Kidney epithelial cell (primary cell): ENCODE results near the gene SNED1. TPM values are rescaled to one million over a fixed set of nuclear protein-coding genes. Genes with fewer than 3 reads are reported as not detected.

Source experiments
- DNase-seq: peaks from one replicate; pipeline ENCODE4 v3.0.0-alpha.2; 2010; ENCODE audit warnings: low read depth
- H3K27me3 ChIP-seq: 2 replicates; pipeline ENCODE4 v1.6.0; 2011; ENCODE audit warnings: low read length; ENCODE audit not compliant: control insufficient read depth, insufficient read depth
- H3K36me3 ChIP-seq: 2 replicates; pipeline ENCODE4 v1.5.1; 2011; ENCODE audit warnings: low read length; ENCODE audit not compliant: control insufficient read depth, insufficient read depth
- H3K4me3 ChIP-seq: 2 replicates; pipeline ENCODE4 v1.5.1; 2011; ENCODE audit warnings: low read depth, mild to moderate bottlenecking, control low read depth, low read length
- total RNA-seq: library from RNA; depleted of rRNA; stranded (reverse); fragments of >200 nt; gene quantifications from 2 replicates; pipeline ENCODE4 v1.2.3, GENCODE V29; 2015
- TF ChIP-seq, protein P1 (sequence below): IDR thresholded peaks from 2 replicates; pipeline ENCODE4 v1.5.1; 2011; ENCODE audit warnings: mild to moderate bottlenecking, moderate library complexity, low read length, control low read depth, inconsistent platforms; ENCODE audit not compliant: insufficient read depth, poor library complexity, severe bottlenecking

Gene SNED1
- total RNA-seq, 1 donor from 2014 or later = 2.2 TPM

DNA sequence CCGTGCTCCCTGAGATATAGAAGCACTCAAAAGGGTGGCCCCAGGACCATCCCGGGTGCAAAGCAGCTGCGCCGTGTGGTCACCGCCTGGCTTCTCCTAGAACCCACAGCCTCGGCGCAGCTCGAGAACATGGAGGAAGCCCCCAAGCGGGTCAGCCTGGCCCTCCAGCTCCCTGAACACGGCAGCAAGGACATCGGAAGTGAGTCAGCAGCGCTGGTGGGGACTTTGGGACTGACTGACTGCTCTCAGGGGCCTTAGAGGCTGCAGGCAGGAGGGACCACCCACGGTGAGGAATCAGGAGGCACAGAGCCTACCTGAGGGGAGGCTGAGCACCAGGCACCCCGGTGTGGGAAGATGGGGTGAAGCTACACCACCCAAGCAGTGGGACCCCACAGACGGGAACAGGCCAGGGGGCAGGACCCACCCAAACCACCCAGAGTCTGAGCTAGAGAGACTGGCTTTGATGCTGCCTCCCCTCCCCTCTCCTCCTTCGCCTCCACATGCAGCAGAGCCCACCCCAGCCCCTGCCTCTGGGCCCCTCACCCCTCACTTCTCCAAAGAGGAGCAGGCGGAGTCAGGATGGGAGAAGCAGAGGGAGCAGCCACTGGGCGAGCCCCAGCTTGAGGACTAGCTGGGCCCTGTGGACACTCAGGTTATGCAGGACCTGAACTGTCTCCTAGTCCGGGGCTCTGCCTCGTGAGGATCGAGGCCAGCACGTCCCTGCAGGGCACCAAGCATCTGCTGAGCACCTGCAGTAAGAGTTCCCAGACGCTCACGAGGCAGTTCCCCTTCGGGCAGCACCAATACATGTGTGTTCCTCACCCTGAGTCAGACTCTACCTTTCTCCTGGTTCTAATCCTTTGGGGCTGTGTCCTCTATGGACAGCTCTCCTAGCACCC, 75.0 kb downstream of the SNED1 start:
- TF ChIP-seq, protein P1, sequence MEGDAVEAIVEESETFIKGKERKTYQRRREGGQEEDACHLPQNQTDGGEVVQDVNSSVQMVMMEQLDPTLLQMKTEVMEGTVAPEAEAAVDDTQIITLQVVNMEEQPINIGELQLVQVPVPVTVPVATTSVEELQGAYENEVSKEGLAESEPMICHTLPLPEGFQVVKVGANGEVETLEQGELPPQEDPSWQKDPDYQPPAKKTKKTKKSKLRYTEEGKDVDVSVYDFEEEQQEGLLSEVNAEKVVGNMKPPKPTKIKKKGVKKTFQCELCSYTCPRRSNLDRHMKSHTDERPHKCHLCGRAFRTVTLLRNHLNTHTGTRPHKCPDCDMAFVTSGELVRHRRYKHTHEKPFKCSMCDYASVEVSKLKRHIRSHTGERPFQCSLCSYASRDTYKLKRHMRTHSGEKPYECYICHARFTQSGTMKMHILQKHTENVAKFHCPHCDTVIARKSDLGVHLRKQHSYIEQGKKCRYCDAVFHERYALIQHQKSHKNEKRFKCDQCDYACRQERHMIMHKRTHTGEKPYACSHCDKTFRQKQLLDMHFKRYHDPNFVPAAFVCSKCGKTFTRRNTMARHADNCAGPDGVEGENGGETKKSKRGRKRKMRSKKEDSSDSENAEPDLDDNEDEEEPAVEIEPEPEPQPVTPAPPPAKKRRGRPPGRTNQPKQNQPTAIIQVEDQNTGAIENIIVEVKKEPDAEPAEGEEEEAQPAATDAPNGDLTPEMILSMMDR = no peak
- Histone ChIP-seq H3K4me3 (no peak overlapping the region), H3K27me3 (peaks cover 39% of the 10 kb centered on the region), H3K36me3 (no peaks in the 10 kb centered on the region)
- DNase-seq = no peak

DNA sequence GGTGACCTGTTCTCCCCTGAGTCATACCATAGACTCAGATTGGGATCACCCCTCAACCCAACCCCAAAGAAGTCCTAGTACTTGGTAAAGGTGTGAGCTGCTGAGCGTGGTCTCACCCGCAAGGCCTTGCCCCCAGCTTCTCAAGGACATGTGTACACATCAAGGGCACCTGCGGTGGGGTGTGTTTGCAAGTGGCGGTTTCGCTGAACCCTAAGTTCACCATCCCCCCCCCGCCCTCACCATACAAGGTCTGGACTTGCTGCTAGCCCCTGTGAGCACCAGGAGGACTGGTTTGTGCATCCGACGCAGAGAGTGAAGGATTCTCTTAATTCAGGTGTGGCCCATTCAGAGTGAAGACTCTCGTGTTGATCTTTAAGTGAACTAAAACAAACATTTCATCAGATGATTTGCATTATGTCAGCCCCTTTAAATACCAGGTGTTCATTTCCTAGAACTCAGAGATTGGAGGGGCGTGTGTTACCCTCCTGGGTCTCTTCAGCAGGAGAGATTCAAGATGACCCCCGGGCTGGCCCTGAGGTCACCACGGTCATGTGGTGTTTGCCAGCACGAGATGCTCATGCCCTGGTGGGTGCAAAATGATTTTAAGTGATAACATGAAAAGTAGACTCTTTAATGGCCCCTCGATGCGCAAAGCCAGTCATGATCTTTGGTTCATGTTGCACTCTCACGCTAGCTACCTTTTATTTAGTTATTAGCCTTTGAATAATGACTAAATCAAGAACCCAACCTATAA, 75.8 kb downstream of the SNED1 start:
- Histone ChIP-seq H3K4me3 (no peak overlapping the region), H3K36me3 (no peaks in the 10 kb centered on the region), H3K27me3 (peaks cover 32% of the 10 kb centered on the region)
- no peak for DNase-seq
- TF ChIP-seq, protein P1 = no peak

DNA sequence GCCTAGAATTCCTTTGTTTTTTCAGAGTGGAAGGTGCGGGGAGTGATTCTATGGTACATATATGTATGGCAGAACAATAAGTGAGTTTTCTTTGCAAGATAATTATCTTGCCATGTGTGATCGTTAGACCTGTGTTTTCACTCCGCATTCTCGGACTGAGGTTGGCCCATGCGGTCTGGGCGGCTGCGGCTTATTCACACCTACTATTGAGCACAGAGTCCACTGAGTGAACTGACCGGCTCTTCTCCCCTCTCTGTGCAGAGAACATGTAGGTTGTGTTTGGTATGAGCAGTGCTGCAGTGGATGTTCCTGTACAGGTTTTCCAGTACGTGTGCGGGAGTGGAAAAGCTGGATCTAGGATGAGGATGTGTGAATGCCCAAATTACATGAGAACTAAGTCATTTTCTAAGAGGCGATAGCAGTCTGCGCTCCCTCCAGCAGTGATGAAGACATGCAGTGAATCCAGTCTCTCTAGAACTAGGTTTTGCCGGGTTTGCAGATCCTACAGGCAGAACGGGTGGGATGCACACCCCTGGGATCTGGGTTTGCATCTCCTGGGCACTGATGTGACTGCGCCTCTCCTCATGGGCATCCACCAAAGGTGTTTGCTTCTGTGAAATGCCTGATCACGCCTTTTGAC, 76.6 kb downstream of the SNED1 start:
- peaks cover 27% of the 10 kb centered on the region for H3K27me3 ChIP-seq

DNA sequence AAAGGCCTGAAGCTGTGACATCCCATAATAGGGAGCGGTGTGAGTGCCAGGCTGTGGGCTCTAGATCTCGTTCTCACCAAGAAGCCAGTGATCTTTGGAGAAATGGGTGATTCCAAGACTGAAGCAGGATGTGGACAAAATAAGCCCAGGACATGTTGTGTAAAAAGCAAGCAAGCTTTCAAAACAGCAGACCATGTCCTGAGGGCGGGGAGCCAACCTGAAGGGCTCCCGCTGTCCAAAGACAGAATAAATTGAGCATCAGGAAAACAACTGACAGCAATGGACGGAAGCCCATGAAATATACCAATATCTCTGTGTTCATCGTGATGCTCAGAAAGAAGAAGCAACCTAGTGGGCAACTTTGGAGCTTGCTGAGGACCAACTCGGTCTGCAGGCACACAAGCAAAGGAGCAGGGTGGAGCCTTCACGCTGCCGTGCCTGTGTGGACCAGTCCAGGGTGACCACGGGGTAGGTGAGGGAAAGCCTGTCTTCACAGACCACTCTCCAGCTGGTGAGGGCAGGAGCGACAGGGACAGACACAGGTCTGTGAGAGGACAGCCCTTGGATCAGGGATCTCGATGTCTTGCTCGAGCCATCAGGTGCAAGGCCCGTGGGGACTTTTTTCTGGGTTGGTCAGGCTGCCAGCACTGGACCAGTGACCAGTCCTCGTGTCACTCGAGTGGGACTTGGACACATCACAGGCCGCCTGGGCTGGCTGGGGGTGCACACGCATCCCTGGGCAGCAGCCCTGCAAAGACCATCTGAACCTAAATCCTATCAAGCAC, 82.2 kb downstream of the SNED1 start:
- TF ChIP-seq, protein P1 = no peak
- no peak for DNase-seq
- H3K36me3 ChIP-seq = no peaks in the 10 kb centered on the region
- H3K27me3 ChIP-seq = no peaks in the 10 kb centered on the region
- no peak overlapping the region for H3K4me3 ChIP-seq

More for the DNA sequence above, 76.6 kb downstream of the SNED1 start:
- Histone ChIP-seq H3K4me3 (no peak overlapping the region), H3K36me3 (no peaks in the 10 kb centered on the region)
- no peak for DNase-seq
- TF ChIP-seq, protein P1 = no peak

DNA sequence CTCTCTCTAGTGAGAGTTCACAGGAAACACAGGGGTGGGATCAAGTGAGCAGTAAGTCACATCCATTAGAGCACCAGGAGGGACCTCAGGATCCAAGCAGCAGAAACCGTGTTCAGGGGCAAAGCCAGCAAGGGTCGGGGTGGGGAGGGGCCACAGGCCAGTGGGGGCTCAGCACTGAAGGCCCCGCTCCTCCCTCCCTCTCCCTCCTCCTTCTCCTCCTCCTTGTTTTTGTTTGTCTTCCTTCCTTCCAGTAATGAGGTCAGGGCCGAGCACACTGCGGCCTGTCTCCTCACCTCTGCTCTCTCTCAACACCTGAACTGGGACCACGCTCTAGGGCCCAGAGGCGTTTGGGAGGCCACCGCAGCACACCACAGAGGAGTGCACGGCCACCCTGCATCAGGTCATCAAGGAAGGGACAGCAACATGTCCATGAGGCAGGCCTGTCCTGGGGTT, 82.8 kb downstream of the SNED1 start:
- Histone ChIP-seq H3K4me3 (no peak overlapping the region), H3K27me3 (no peaks in the 10 kb centered on the region), H3K36me3 (no peaks in the 10 kb centered on the region)
- no peak for DNase-seq
- TF ChIP-seq, protein P1 = no peak
